CD4-positive, alpha-beta T cell treated with Interleukin-6 at 100 ng/mL for 8 hours (primary cell): ENCODE results near the gene TIGD7.
"Not testable (repeated sequence)": the region's sequence is repeated elsewhere in the genome, so short reads cannot be mapped to it uniquely, and the experiment has no call there.

ENCODE experiments used
- DNase-seq: peaks from one replicate; pipeline ENCODE4 v3.0.0-alpha.2; 2020; ENCODE audit warnings: mixed read lengths, low spot score

TIGD7 gene

GRCh38 chr16:3282730-3283542, 22.3 kb downstream of the TIGD7 start, which contains the start of gene ZNF263:
TSS of gene ZNF263 (plus strand) at chr16:3283491. CDS start at chr16:3283819, 328 bp downstream.
- peak; percentile 95 for DNase-seq

DNA sequence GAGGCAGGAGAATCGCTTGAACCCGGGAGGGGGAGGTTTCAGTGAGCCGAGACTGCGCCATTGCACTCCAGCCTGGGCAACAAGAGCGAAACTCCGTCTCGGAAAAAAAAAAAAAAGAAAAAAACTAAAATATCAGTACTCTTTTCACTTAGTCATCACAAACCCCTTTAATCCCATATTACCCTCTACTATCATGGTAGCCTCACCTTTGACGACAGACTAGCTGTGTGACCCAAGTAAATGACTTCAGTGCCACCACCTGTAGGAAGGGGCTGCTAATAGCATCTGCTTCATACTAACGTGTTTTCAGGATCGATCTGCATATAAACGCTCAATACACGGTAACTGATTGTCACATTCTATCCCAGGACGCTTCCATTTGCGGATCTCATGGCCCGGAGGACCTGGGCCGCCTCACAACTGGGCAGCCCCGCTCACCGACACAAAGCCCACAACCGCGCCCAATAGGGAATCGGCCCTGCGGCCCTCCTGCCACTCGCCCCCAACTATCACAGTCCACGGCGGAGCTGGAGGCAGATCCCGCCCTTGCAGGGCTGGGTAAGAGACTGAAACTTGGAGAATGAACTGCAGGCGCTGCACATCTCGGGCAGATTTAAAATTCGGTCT, 23.0 kb downstream of the TIGD7 start:
- DNase-seq, result no peak

DNA sequence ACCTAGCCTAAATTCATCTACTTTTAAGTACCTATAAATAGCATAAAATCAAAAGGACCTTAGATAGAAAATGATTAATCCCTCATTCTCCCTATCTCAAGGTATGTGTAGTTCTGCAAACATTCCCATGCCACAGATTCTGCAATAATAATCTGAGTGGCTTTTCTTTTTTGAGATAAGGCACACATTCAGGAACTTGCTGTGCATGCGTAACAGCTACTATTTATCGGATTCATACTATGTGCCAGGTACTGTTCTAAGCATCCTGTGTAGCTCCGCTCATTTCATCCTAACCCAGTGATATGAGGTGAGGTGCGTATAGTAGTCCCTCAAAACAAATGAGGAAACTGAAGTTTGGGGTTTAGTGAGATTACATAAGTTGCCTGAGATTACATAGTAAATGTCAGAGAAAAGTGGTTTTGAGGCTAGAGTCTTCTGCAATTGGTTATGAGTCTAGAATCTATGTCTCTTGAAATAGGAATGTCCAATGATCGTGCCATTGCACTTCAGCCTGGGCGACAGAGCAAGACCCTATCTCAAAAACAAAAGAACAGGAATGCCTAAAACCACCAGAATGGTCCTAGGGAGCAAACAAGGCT, 23.9 kb downstream of the TIGD7 start:
- DNase-seq, result no peak

- no peak for DNase-seq
These were observed 28.6 kb downstream of the TIGD7 start for GRCh38 chr16:3276679-3277078.

- no peak for DNase-seq
These were observed 30.3 kb downstream of the TIGD7 start for GRCh38 chr16:3274947-3275346.

GRCh38 chr16:3274490-3274889, 30.7 kb downstream of the TIGD7 start:
- no peak for DNase-seq

DNA sequence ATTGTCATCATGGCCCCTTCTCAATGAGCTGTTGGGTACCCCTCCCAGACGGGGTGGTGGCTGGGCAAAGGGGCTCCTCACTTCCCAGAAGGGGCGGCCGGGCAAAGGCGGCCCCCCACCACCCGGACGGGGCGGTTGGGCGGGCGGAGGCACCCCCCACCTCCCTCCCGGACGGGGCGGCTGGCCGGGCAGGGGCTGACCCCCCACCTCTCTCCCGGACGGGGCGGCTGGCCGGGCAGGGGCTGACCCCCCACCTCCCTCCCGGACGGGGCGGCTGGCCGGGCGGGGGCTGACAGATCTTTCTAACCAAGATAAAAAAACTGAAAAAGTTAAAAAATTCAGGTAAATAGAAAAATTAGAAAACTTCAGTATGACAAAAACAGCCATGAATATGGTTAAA, 33.9 kb downstream of the TIGD7 start:
- not testable (repeated sequence) for DNase-seq

GRCh38 chr16:3270718-3271117, 34.5 kb downstream of the TIGD7 start:
- DNase-seq, result not testable (repeated sequence)

DNA sequence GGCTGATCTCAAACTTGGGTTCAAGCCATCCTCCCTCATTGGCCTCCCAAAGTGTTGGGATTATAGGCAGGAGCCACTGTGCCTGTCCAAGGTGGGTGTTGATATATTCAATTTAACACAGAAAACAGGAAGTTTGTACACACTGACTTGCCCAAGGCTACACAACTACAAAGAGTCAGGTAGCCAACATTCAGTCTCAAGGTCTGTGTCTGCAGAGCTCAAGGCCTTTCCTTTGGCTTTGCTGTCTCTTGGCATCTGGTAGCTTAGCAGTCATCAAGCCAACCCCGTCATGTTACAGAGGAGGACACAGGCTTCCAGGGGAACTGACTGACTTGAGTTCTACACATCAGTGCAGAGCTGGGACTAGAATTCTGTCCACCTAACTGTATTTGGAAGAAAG, 36.9 kb downstream of the TIGD7 start:
- DNase-seq, result no peak

DNA sequence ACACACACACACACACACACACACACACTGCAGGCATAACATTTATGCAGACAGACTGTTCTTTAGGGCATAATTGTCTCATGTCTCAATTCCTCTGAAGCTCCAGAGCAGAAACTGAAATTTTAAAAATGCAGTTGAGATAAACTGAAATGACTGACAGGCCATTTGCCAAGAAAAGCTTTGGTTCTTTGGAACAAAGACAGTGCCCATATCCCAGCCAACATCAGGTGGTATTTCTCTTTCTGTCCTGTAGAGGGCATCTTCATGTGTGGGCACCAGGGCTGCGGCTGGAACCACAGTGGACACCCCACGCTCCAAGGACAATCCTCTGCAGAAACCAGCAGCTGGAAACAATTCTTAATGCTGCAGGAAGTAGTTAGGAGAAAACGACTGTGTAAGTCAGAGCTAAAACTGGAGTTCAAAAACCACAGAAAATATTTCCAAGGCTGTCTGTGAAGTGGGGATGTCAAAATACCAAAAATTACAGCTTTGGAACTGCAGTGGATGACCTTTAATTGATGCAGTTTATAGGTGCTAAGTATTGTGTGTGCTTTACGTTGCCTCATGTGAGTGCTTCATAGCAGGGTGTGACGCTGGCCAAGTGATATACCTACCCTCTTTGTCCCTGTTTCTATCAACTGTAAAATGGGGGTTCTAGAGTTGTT, 38.2 kb downstream of the TIGD7 start:
- no peak for DNase-seq

GRCh38 chr16:3264137-3265036, 40.8 kb downstream of the TIGD7 start:
- DNase-seq, result peak; percentile 97

- no peak for DNase-seq
These were observed 42.7 kb downstream of the TIGD7 start for GRCh38 chr16:3262517-3262916.

- DNase-seq, result no peak
These were observed 45.4 kb downstream of the TIGD7 start for GRCh38 chr16:3259836-3260235.

- DNase-seq, result no peak
These were observed 48.3 kb downstream of the TIGD7 start for GRCh38 chr16:3256866-3257465.

- DNase-seq, result no peak
These were observed 48.9 kb downstream of the TIGD7 start, which contains the start of gene MEFV for GRCh38 chr16:3256146-3256865. TSS of gene MEFV (minus strand) at chr16:3256633. CDS start at chr16:3256587, 46 bp downstream.

GRCh38 chr16:3254309-3254708, 50.9 kb downstream of the TIGD7 start:
- DNase-seq, result no peak

- no peak for DNase-seq
These were observed 52.3 kb downstream of the TIGD7 start for GRCh38 chr16:3252967-3253366.

- no peak for DNase-seq
These were observed 55.8 kb downstream of the TIGD7 start for GRCh38 chr16:3249451-3249850.

- no peak for DNase-seq
These were observed 56.2 kb downstream of the TIGD7 start for GRCh38 chr16:3249020-3249419.
